GM19438 (cell line): ENCODE measurements around the gene LEMD2.

Source experiments
- ATAC-seq: cut with Tn5 transposase; IDR thresholded peaks from one replicate; pipeline ENCODE4 v1.9.1; 2021; ENCODE audit warnings: low read depth; ENCODE audit not compliant: unreplicated experiment

The LEMD2 gene

GRCh38 chr6:33725222-33725621 lies 63.7 kb downstream of the LEMD2 start:
- ATAC-seq, result no peak

- no peak for ATAC-seq
These were observed 64.6 kb downstream of the LEMD2 start for GRCh38 chr6:33724102-33725023.

GRCh38 chr6:33723371-33724085 lies 65.4 kb downstream of the LEMD2 start:
- ATAC-seq, result no peak

- ATAC-seq, result no peak
These were observed 66.8 kb downstream of the LEMD2 start for GRCh38 chr6:33722103-33722623.

- ATAC-seq, result no peak
These were observed 67.4 kb downstream of the LEMD2 start for GRCh38 chr6:33721508-33721907.
